ENCODE results near the gene KRT83. TPM values are rescaled to one million over a fixed set of nuclear protein-coding genes. Genes with fewer than 3 reads are reported as not detected.

KRT83 gene
- total RNA-seq, 1 experiment from 2014 or later: not detected

GRCh38 chr12:52337054-52337453, 15.9 kb upstream of the KRT83 start:
- H2AK5ac ChIP-seq (ENCODE audit: insufficient read length, low read length): no peak overlapping the region
- no peak overlapping the region for H3T11ph ChIP-seq (ENCODE audit: low read length)
- Mint-ChIP-seq H3K4me1 (peaks cover 8 to 9% of the 10 kb centered on the region in 2 experiments), H3K27me3 (ENCODE audit: low read depth) (peaks cover 6% of the 10 kb centered on the region; the same call in 1 of the 2 replicates), H3K36me3 (ENCODE audit: insufficient read depth in 1 of 3, low read depth in 3 of 3) (no peaks in the 10 kb centered on the region; a peak in 1 of 7 replicates), H3K4me3 (no peak overlapping the region), H3K9me3 (no peaks in the 10 kb centered on the region), H3K27ac (no peak overlapping the region)
- H2BK12ac ChIP-seq (ENCODE audit: insufficient read length, low read depth, low read length): no peak overlapping the region
- no peak overlapping the region for H3K9ac ChIP-seq (ENCODE audit: extremely low read depth, insufficient read length, low read length)
- H4K91ac ChIP-seq (ENCODE audit: insufficient read length, low read depth, low read length): no peak overlapping the region
- no peaks in the 10 kb centered on the region for H3K79me1 ChIP-seq (ENCODE audit: insufficient read depth, low read depth, low read length, poor library complexity, severe bottlenecking)
- TF ChIP-seq CTCF (conservative IDR thresholded peaks at IDR 0.05): no peak
- H3K23ac ChIP-seq (ENCODE audit: insufficient read length, low read depth, low read length): no peak overlapping the region
- H3K56ac ChIP-seq (ENCODE audit: insufficient read length, low read depth, low read length): no peak overlapping the region
- no peak overlapping the region for H3K14ac ChIP-seq (ENCODE audit: insufficient read depth, low read length)
- H3K23me2 ChIP-seq (ENCODE audit: insufficient read length, low read depth, low read length, poor library complexity, severe bottlenecking): no peaks in the 10 kb centered on the region
- no peak overlapping the region for H4K8ac ChIP-seq (replicated peaks; ENCODE audit: insufficient read length, low read depth, low read length)
- no peak overlapping the region for H4K5ac ChIP-seq (ENCODE audit: insufficient read length, low read depth, low read length)
- H3K4me2 ChIP-seq (ENCODE audit: insufficient read depth, insufficient read length, low read length): no peak overlapping the region
- H2AFZ ChIP-seq (ENCODE audit: low read length): no peak overlapping the region
- no peak overlapping the region for H3K18ac ChIP-seq (ENCODE audit: insufficient read length, low read depth, low read length)
- H4K20me1 ChIP-seq (ENCODE audit: control insufficient read depth, insufficient read depth, insufficient read length): no peaks in the 10 kb centered on the region
- H2BK120ac ChIP-seq (ENCODE audit: low read depth, low read length, poor library complexity, severe bottlenecking): no peak overlapping the region
- no peak overlapping the region for H3K4ac ChIP-seq (ENCODE audit: low read depth, low read length)
- H2BK15ac ChIP-seq (ENCODE audit: low read depth, low read length): no peak overlapping the region
- no peak overlapping the region for H2BK5ac ChIP-seq (ENCODE audit: insufficient read length, low read length)
- H3K79me2 ChIP-seq (ENCODE audit: insufficient read depth, low read length): no peaks in the 10 kb centered on the region
- no peaks in the 10 kb centered on the region for H3K4me1 ChIP-seq (ENCODE audit: insufficient read depth, low read length)
- no peaks in the 10 kb centered on the region for H3K9me3 ChIP-seq (ENCODE audit: control insufficient read depth, low read depth, low read length)
- no peaks in the 10 kb centered on the region for H3K27me3 ChIP-seq (ENCODE audit: insufficient read depth, low read length)
- no CpG with 5 or more reads among the region's 1 CpG for WGBS (ENCODE audit: extremely low coverage, insufficient read length, low lambda C conversion rate)
- no peak overlapping the region for H3K27ac ChIP-seq (ENCODE audit: insufficient read length, low read depth, low read length)
- no peak overlapping the region for H2BK20ac ChIP-seq (ENCODE audit: low read depth, low read length, poor library complexity, severe bottlenecking)
- no peak for DNase-seq
